B cell (primary cell): ENCODE measurements around the gene BCL3. TPM values are rescaled to one million over a fixed set of nuclear protein-coding genes. Genes with fewer than 3 reads are reported as not detected.

Experiments
- ATAC-seq: fragments of 200-7000 bp; cut with Tn5 transposase; one replicate; pipeline ENCODE4 v1.10.0; 2021; ENCODE audit warnings: low read depth, mild to moderate bottlenecking, moderate number of reproducible peaks, moderate library complexity
- CTCF ChIA-PET: fragments of 350-600 bp; sonication (Branson Sonifier 250); formaldehyde crosslinking; loops from one replicate; lab custom pipeline; 2021; ENCODE audit warnings: antibody characterized with exemption, inconsistent platforms; lab: Charles Lee
- POLR2A ChIA-PET: fragments of 350-600 bp; sonication (Branson Sonifier 250); formaldehyde crosslinking; loops from one replicate; lab custom pipeline; 2021; ENCODE audit warnings: antibody characterized with exemption; lab: Charles Lee
- DNase-seq: peaks from one replicate; pipeline ENCODE4 v3.0.0; 2013
- H2AFZ ChIP-seq: 2 replicates; pipeline ENCODE4 v1.6.1; 2012; ENCODE audit warnings: mild to moderate bottlenecking, low read depth, low read length; ENCODE audit not compliant: insufficient read depth, poor library complexity, severe bottlenecking
- H3K27ac ChIP-seq, 2 donors: 1 replicate in 1 of 2; 2 replicates in 1 of 2; pipeline ENCODE4 v1.5.1; 2012 to 2013; ENCODE audit warnings: low read length in 2 of 2, mild to moderate bottlenecking in 2 of 2, moderate library complexity in 1 of 2
- H3K27me3 ChIP-seq, 4 experiments: fragments of 200-600 bp in 1 of 4; sonication (generic) in 1 of 4; replicated peaks in 1 of 4; 1 replicate in 2 of 4; 2 replicates in 2 of 4; pipeline versions ENCODE4 v1.6.1 to v1.7.0; 2013 to 2016; ENCODE audit warnings: low read length in 3 of 4, mild to moderate bottlenecking in 2 of 4, mixed read lengths in 1 of 4, moderate library complexity in 1 of 4; ENCODE audit not compliant: insufficient read depth in 4 of 4, control insufficient read depth in 3 of 4; ENCODE audit errors: control extremely low read depth in 1 of 4
- H3K36me3 ChIP-seq, 2 experiments: replicated peaks in 1 of 2; 1 replicate in 1 of 2; 2 replicates in 1 of 2; pipeline versions ENCODE4 v1.6.1 to v1.7.1; 2013; ENCODE audit warnings: low read length in 1 of 2; ENCODE audit not compliant: insufficient read depth in 2 of 2, control insufficient read depth in 1 of 2; ENCODE audit errors: control extremely low read depth in 1 of 2, extremely low read depth in 1 of 2
- H3K4me1 ChIP-seq, 2 donors: fragments of 200-600 bp in 1 of 2; sonication (generic) in 1 of 2; 1 replicate in 1 of 2; 2 replicates in 1 of 2; pipeline versions ENCODE4 v1.5.1 to v1.6.1; 2013 to 2017; ENCODE audit warnings: low read length in 2 of 2; ENCODE audit not compliant: control insufficient read depth in 2 of 2, insufficient read depth in 2 of 2
- H3K4me2 ChIP-seq: replicated peaks from 2 replicates; pipeline ENCODE3; 2012; ENCODE audit warnings: mild to moderate bottlenecking, low read depth, low read length; ENCODE audit not compliant: poor library complexity, severe bottlenecking
- H3K4me3 ChIP-seq, 5 experiments: fragments of 200-600 bp in 1 of 5; sonication (generic) in 1 of 5; 1 replicate in 3 of 5; 2 replicates in 2 of 5; pipeline versions ENCODE4 v1.5.1 to v1.7.0; 2011 to 2016; ENCODE audit warnings: low read length in 4 of 5, mild to moderate bottlenecking in 4 of 5, low read depth in 2 of 5, control low read depth in 1 of 5, moderate library complexity in 1 of 5; ENCODE audit not compliant: insufficient read depth in 1 of 5; ENCODE audit errors: control extremely low read depth in 1 of 5, extremely low read depth in 1 of 5
- H3K79me2 ChIP-seq: fragments of 200-600 bp; sonication (generic); one replicate; pipeline ENCODE4 v1.6.0; 2016; ENCODE audit warnings: low read length; ENCODE audit not compliant: control insufficient read depth, insufficient read depth
- H3K9ac ChIP-seq: fragments of 200-600 bp; sonication (generic); 2 replicates; pipeline ENCODE4 v1.6.1; 2017; ENCODE audit warnings: mild to moderate bottlenecking, low read length, moderate library complexity
- H3K9me3 ChIP-seq, 3 donors: one replicate each; pipeline versions ENCODE4 v1.6.1 to v1.7.1; 2013; ENCODE audit warnings: low read length in 2 of 3; ENCODE audit not compliant: control insufficient read depth in 2 of 3, insufficient read depth in 1 of 3; ENCODE audit errors: control extremely low read depth in 1 of 3
- H4K20me1 ChIP-seq: 2 replicates; pipeline ENCODE4 v1.6.0; 2012; ENCODE audit warnings: mild to moderate bottlenecking, low read length; ENCODE audit not compliant: insufficient read depth, control insufficient read depth, poor library complexity, severe bottlenecking
- H3K27ac Mint-ChIP-seq: one replicate; pipeline ENCODE4 v1.8.0; 2021; ENCODE audit warnings: mixed read lengths
- H3K27me3 Mint-ChIP-seq: one replicate; pipeline ENCODE4 v1.8.0; 2021; ENCODE audit warnings: mixed read lengths
- H3K4me1 Mint-ChIP-seq: one replicate; pipeline ENCODE4 v1.8.0; 2021; ENCODE audit warnings: mixed read lengths
- H3K4me3 Mint-ChIP-seq: one replicate; pipeline ENCODE4 v1.8.0; 2021; ENCODE audit warnings: mixed read lengths
- H3K9me3 Mint-ChIP-seq: one replicate; pipeline ENCODE4 v1.8.0; 2022; ENCODE audit warnings: mixed read lengths; ENCODE audit not compliant: insufficient read depth
- CTCF ChIP-seq: fragments of 200-600 bp; IDR thresholded peaks from one replicate; pipeline ENCODE4 v1.8.0; 2022; ENCODE audit warnings: antibody characterized with exemption, mild to moderate bottlenecking
- EZH2 ChIP-seq: IDR thresholded peaks from 2 replicates; pipeline ENCODE4 v1.6.1; 2012; ENCODE audit warnings: borderline replicate concordance, low read depth, mild to moderate bottlenecking, moderate library complexity, low read length; ENCODE audit not compliant: insufficient read depth, poor library complexity, severe bottlenecking
- WGBS: methylation state at CpG from one replicate; pipeline ENCODE4 v1.1.5; 2013; ENCODE audit warnings: missing lambda C conversion rate; ENCODE audit not compliant: insufficient coverage; 5-methylcytosine and 5-hydroxymethylcytosine counted together
- intact Hi-C: fragments of 100-400 bp; cut with micrococcal nuclease; formaldehyde crosslinking; loops from one replicate; pipeline ENCODE4 v1.10.0; 2022
- polyA plus RNA-seq: library from polyadenylated mRNA; depleted of rRNA; stranded (reverse); fragments of >200 nt; gene quantifications from 2 replicates; pipeline ENCODE4 v1.2.3, GENCODE V29; 2012
- total RNA-seq, 2 donors: library from RNA; stranded (reverse); fragments of 120-200 nt in 1 of 2; gene quantifications; 1 replicate in 1 of 2; 2 replicates in 1 of 2; pipeline versions ENCODE4 v1.2.3 to v1.2.4, GENCODE V29; 2013 to 2022

BCL3 gene
- total and polyA plus RNA-seq, 2 donors (not counting 1 experiment from before 2014, with no cell fraction given), result 52.3 to 147 TPM

GRCh38 chr19:44710483-44710882, 38.0 kb upstream of the BCL3 start:
- no peak for DNase-seq
- no peak overlapping the region for H3K4me2 ChIP-seq
- Mint-ChIP-seq H3K4me1 (no peaks in the 10 kb centered on the region), H3K27me3 (peaks cover 10% of the 10 kb centered on the region), H3K27ac (no peak overlapping the region), H3K4me3 (no peak overlapping the region), H3K9me3 (peaks cover 3% of the 10 kb centered on the region)
- no peak overlapping the region for H3K27ac ChIP-seq
- H3K27me3 ChIP-seq, result peaks cover 0 to 13% (median 0%) of the 10 kb centered on the region in 4 experiments
- no peaks in the 10 kb centered on the region for H3K36me3 ChIP-seq
- H4K20me1 ChIP-seq, result no peaks in the 10 kb centered on the region
- H3K4me1 ChIP-seq, result no peaks in the 10 kb centered on the region
- H3K9ac ChIP-seq, result no peak overlapping the region
- POLR2A ChIA-PET, result no interaction called here
- WGBS, result 34% methylated on average over 14 of the region's 14 CpGs
- intact Hi-C loops, result no loop called here
- H3K9me3 ChIP-seq, result peaks cover 0 to 10% (median 9%) of the 10 kb centered on the region in 3 donors
- H3K4me3 ChIP-seq, result no peak overlapping the region
- CTCF ChIA-PET, result no interaction called here
- no peaks in the 10 kb centered on the region for H3K79me2 ChIP-seq
- no peak overlapping the region for H2AFZ ChIP-seq
- ATAC-seq, result no peak
- TF ChIP-seq EZH2 (no peak), CTCF (no peak)

- Histone ChIP-seq H3K4me1 (no peaks in the 10 kb centered on the region), H3K9ac (no peak overlapping the region), H2AFZ (no peak overlapping the region), H3K4me3 (no peak overlapping the region), H3K4me2 (no peak overlapping the region), H3K36me3 (no peaks in the 10 kb centered on the region), H3K79me2 (no peaks in the 10 kb centered on the region), H4K20me1 (no peaks in the 10 kb centered on the region), H3K27me3 (peaks cover 0 to 11% (median 0%) of the 10 kb centered on the region in 4 experiments), H3K27ac (no peak overlapping the region), H3K9me3 (peaks cover 0 to 16% (median 11%) of the 10 kb centered on the region in 3 donors)
- POLR2A ChIA-PET, result no interaction called here
- DNase-seq, result no peak
- H3K4me3 Mint-ChIP-seq, result no peak overlapping the region
- peaks cover 9% of the 10 kb centered on the region for H3K27me3 Mint-ChIP-seq
- H3K4me1 Mint-ChIP-seq, result no peaks in the 10 kb centered on the region
- intact Hi-C loops, result no loop called here
- CTCF ChIA-PET, result interaction anchor here (0.7 to 4.7 kb wide), 4 partner anchors 10 to 175 kb away, joined by 3 to 31 read pairs (median 6); no protein-coding TSS in a partner anchor
- no peak overlapping the region for H3K27ac Mint-ChIP-seq
- ATAC-seq, result no peak
- H3K9me3 Mint-ChIP-seq, result peaks cover 5% of the 10 kb centered on the region
- TF ChIP-seq CTCF, result no peak
- no peak for TF ChIP-seq EZH2
- WGBS, result 33% methylated on average over 1 of the region's 4 CpGs
Observed at GRCh38 chr19:44712864-44713515, 35.5 kb upstream of the BCL3 start.
